HG03135 (cell line): ENCODE data around the gene MRPS34.
"Not testable (repeated sequence)": the region's sequence is repeated elsewhere in the genome, so short reads cannot be mapped to it uniquely, and the experiment has no call there.

ENCODE experiments used
- ATAC-seq: cut with Tn5 transposase; IDR thresholded peaks from one replicate; pipeline ENCODE4 v1.9.1; 2021; ENCODE audit warnings: mild to moderate bottlenecking, moderate library complexity; ENCODE audit not compliant: unreplicated experiment

Gene MRPS34

DNA sequence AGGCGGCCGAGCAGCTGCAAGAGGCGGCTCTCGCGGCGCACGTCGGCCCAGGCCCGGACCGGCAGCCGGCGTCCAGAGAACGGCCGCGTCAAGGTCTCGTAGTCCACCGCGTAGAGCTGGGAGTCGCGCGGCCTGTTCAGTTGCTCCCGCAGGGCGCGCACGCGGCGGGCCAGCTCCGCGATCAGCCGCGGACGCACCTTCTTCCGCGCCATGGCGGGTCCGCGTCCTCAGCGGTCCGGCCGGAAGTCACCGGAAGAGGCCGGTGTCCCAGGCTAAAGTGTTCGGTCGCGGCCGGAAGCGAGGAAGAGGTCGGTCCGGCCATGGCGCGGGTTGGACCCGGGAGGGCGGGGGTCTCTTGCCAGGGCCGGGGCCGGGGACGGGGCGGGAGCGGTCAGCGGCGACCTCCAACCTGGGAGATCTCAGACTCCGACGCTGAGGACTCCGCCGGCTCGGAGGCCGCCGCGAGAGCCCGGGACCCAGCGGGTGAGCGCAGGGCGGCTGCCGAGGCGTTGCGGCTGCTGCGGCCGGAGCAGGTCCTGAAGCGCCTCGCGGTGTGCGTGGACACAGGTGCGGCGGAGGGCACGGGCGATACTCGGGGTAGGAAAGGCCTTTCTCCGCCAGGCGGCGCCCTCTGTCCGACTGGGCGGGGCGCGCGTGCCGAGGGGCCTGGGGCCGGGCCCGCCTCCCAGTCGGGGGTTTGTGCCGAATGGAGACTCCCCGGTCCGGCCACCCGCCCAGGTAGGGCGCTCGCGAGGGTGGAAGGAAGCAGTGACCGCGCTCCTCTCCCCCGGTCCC lies at the start of gene MRPS34:
Gene MRPS34, minus strand, starts transcription at position 227 of the 795 bp plus-strand sequence. Its CDS starts 15 bp downstream, at position 212.
- ATAC-seq, result peak; percentile 51

DNA sequence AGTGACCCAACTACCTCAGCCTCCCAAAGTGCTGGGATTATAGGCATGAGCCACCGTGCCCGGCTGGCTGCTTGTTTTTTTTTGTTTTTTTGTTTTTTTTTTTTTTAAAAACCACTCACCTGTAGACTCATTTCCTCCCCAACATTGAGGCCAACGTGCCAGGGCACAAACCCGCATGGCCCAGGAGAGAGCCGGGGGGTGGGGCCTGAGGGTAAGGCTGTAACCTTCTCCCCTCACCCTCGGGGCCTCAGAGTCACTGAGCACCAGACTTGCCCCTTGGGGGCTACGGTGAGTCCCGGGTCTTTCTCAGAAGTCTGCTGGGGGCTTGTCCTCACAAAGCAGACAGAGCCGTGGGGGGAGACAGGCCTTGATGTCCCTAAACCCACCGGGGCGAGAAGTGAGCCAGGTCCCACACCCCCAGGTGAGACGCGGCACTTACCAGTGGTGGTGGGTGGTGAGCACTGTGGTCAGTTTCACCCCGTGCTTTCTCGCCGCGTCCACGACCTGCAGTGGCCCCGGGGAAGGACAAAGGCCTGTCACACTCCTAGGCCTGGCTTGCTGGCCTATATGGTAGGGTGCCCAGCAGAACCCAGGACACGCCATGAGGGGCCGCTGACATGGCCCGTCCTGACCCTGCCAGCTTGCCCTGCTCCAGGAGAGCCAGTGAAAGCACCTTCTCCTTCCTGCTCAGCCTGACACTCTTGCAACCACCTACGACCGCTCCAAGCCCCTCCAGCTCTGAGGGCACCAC lies 49.1 kb upstream of the MRPS34 start:
- no peak for ATAC-seq

DNA sequence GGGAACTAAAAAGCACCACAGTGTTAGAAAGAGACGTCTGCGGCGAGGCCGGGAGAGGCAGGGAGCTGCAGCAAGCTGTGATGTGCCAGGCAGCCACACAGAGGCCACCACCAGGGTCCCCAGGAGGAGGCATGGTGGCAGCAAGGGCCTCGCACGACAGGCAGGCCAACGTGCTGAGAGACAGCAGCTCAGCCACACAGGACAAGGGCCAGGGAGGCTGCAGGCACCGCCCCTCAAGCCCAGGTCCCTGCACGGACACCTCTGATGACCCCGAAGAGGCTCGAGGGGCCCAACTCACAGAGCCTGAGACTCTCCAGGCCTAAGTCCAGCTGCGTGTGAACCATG lies 48.0 kb upstream of the MRPS34 start:
- no peak for ATAC-seq

DNA sequence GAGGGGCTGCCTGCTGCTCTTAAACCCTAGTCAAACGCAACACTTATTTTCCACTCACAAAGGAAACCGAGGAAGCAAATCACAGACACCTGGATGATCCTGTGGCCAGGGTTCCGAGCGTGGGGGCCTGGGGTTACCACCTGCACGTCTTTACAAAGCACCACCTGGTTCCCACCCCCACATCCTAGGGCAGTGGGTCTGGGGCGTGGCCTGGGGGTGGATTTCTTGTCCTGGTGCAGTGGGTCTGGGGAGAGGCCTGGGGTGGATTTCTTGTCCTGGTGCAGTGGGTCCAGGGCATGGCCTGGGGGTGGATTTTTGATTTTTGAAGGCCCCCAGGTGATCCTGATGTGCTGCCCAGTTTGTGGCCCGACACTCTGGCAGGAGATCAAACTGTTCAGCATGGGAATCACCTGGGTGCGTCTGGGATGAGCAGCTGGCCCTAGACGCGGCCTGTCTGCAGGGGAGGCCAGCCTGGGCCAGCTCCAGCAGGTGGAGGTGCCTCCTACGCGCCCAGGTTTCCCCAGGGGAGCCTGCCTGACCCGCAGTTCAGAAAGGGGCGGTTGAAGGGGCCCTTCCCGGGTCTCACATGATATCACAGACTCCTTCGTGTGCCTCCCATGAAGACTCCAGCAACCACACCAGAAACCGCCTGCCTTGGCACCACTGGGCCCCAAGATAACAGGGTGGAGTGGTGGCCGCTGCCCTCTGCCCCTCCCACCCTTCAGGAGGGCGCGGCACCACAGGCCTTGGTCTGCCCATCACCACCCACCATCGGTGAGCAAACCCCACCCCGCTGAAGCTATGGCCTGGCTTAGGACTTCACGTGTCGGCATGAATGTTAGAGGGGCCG lies 47.4 kb upstream of the MRPS34 start:
- no peak for ATAC-seq

DNA sequence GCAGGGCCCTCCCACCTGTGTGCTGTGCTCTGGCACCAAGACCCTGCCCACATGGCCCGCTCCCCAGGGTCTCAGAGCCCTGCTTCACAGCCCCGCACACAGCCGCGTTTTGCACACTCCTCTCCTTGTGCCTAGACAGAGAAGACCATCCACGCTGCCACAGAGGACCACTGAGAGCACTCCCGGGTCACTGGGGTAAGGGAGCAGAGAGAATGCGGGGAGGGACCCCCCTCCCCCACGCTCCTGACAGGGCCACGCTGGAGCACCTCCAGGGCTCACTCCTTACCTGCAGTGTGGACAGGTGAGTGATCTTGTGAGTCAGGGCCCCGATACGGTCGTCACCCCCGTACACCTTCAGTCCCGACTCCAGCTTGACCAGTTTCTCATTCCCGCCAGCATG lies 46.7 kb upstream of the MRPS34 start:
- ATAC-seq, result no peak

DNA sequence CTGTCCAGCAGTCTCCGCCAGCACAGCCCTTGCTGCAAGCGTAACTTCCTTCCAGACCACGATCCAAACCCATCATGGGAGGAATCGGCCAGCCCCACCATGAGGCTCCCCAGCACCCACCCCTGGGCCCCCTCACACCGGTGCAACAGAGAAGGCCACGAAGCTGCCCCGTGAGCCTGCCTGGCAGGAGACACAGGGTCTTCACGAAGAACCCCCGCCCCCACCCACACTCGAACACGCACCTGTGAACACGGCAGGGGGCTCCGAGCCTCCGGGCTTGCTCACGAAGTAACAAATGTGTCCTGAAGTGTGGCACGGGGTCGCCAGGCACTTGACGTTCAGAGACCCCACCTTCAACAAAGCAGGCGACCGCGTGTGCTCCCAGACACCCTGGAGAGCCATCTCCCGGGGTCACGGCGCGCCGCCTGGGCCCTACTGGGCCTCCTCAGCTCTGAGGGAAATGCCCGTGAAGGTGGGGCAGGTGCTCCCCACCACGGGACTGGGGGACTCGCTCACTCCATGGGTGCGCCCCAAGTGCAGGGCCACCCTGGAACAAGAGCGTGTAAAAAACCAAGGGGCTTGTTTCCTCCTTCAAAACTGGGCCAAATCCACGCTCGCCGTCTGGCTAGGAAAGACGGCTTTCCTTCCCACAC lies 46.1 kb upstream of the MRPS34 start:
- ATAC-seq, result no peak

DNA sequence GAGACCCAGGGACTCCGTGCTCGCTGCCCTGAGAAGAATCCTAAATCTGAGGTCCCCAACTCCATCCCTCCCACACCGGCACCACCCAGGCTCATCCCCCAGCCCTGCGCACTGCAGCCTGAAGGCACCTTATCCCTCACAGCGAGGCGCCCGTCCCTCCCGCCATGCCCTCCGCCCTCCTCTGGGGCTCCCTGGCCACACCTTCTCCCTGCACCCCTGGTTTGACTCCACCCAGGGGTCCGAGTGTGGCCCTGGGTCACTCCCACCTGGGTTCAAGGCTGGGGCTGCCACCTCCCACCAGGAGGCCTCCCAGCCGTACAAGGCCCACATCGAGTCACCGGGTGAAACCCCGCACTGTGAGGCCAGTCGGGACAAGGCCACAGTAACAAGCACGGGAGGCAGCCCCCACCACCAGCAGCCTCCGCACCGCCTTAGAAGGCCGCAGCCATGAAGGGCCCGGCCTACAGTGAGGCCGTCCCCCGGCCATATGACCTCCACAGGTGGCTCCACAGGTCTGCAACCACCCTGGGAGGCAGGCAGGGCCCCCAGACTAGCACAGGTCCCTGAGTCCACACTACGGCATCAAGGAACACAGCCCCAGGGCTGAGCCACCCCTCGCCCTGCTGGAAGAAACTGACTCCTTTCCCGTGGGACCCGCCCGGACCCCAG lies 45.4 kb upstream of the MRPS34 start:
- ATAC-seq, result no peak

DNA sequence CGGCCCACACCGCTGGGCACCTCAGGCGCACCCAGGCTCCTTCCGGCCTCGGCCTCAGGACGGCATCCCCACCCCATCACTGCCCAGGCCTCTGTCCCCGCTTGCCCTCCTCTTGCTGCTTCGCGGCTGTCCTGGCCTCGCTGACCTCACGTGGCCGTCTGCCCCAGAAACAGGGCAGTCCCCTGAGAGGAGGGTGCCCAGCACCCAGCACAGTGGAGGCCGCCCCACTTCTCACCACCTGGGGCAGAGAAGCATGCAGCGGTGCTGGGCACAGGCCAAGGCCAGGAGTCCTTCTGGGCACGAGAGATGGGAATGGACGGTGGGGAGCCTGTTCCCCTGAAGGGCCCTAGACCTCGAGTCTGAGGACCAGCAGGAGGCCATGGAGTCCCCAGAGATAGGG lies 44.8 kb upstream of the MRPS34 start:
- no peak for ATAC-seq

DNA sequence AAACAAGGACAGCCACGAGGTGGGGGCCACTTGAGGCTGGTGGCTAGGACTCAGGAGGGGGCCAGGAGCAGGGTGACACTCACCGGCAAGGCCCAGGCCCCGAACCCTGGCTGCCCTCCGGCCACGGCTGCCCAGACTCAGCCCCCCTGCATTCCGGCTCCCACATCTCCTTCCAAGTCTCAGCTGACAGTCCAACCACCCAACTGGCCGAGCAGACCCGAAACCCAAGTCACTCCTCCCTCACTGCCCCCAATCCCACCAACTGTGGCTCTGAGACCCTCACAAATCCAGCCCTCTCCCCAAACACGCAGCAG lies 44.3 kb upstream of the MRPS34 start:
- no peak for ATAC-seq

DNA sequence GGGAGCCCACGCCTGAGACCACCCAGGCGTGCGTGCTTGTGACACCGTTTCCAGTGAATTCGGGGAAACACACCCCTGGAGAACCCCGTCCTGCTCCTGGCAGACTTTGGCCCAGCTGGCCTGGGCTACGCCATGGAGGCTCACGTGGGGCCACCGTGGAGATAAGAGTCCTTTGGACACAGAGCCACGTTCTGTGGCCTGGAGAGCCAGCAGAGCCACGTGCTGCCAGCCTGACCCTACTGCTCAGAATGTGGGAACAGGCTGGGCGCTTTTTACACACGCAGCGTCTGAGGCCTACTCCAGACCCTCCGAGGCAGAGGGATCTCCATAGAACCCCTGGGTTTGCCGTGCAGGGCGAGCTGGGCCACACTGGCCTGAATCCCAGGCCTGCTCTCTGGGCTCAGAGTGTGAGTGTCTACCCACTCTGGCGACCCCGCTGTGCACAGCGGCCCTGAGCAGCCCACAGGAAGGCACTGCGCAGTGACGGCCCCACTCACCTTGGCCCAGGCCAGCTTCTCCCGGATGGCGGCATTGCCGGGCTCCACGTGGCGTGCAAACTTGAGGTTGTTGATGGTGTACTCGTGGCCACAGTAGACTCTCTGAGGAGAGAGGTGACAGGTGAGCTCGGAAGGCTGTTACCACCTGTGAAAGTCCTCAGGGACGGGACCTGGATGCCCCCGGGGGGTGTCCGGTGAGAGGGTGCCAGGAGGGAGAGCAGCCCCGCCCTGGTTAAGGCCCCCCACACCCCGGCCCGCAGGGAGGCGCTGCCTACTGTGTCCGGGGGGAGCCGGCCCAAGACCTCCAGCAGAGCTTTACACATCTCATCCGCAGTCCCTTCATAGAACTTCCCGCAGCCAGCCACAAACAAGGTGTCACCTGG lies 43.7 kb upstream of the MRPS34 start:
- ATAC-seq, result no peak

DNA sequence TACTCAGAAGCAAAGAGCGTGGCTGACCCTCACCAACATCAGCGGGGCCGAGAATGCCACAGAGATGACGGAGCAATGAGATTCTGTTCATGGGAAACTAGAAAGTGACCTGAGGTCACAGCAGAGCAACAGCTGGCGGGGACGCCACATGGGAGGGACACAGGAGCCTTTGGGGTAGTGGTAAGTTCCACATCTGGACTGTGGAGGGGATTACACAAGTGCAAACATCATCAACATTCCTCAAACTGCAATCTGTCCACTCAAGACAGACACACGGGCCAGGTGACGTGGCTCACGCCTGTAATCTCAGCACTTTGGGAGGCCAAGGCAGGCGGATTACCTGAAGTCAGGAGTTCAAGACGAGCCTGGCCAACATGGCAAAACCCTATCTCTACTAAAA lies 42.5 kb upstream of the MRPS34 start:
- ATAC-seq, result no peak

DNA sequence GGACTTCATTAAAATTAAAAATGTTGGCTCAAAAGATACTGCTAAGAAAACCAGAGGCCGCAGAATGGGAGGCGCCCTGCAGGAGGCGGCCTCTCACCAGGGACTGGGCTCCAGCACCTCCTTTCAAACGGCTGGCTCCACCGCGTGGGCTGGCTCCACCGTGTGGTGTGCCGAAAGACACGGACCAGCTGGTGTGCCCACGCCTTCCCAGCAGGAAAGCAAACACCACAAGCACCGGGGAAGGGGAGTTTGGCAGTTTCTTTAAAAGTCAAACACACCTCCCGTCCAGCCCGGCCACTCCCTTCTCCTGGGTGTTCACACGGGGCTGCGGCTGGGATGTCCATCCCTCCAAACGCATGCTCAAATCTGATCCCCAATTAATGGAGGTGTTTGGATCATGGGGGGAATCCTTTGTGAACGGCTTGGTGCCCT lies 39.8 kb upstream of the MRPS34 start:
- no peak for ATAC-seq

DNA sequence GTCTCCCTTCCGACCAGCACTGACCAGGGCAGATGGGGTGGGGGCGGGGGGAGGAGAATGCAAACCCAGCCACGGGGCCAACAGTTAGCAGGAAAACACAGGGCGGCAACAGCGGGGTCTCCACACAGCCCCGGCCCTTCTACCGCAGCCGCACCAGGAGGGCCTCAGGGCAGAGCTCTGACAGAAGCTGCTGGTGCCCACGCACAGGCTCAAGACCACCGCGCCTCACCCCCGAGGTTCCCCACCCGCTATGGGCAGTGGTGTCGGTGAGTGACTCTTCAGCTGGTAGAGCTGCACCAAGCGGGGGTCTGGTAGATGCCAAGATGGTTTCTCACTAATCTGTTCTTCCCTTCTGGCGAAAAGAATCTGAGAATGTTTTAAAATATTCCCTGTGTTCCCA lies 37.6 kb upstream of the MRPS34 start:
- ATAC-seq, result no peak

DNA sequence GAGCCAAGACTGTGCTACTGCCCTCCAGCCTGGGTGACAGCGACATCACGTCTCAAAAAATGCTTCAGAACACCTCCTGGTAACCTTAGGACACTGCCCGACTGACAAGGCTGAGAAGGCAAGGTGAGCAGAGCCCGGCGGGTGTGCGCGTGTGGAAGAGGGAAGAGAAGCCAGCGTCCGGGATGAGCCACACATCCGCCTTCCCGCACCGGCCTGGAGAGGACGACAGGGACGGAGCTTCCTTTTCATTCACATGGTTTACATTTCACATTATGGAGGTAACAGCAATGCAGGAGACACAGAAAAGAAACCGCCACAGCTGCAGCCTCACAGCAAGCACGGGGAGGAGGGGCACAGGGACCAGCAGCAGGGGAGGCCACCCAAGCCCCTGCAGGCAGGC lies 37.2 kb upstream of the MRPS34 start:
- ATAC-seq, result no peak

DNA sequence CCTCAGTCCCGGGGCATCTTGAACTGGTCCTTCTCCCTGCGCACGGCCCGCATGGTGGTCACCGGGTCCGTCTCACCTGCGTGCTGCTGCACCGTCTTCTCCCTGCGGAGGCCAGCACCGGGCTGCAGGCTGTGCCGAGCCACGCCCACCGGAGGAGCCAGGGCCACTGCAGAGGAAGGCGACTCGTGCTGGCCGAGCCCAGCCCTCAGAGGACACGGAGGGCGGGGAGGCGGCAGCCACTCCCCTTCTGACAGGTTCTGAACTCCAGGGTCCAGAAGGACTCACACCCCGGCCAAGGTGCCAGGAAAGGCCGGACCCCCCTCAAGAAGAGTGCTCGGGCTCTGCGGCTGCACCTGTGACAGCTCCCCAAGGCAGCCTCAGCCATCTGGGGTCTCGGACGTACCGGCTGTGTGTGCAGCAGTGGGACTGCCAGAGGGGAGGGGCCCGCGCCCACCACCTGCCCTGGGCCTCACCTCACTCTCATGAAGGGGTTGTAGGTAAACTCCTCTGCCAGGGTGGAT lies 36.4 kb upstream of the MRPS34 start:
- ATAC-seq, result no peak

DNA sequence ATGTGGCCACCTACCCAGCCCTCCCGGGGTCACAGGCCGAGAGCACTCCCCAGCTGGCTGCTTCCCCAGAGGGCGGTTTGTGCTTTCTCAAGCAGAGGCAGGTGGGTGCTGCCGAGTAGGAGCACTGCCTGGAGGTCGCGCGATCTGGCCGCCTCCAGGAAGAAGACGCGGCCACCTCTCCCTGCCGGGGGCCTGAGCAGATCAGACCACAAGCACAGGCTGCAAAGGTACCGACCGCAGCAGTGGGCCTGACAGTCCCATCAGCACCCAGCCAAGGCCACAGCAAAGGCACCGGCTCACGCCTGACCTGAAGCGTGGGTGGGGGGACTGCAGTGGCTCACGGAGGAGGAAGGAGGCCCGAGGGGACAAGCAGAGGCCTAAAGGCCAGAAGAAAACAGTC lies 35.8 kb upstream of the MRPS34 start:
- no peak for ATAC-seq

DNA sequence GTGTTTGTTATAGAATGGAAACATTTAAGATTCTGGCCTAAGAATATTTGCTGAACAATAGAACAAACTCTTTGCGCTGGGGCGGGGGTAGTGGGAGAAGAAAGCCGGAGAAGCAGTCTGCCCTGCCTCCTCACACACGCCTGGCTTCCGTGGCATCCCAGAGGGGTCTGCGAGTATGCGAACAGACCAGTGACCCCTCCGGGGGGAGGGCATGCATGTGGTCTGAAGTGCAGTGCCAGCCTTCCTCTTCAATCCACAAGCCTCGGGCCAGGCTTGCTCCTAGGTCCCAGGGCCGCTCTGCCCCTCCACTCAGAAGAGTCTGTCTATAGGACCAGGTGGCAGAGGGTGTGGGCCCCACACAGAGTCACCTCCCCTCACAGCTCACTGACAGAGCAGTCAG lies 34.7 kb upstream of the MRPS34 start:
- ATAC-seq, result no peak

DNA sequence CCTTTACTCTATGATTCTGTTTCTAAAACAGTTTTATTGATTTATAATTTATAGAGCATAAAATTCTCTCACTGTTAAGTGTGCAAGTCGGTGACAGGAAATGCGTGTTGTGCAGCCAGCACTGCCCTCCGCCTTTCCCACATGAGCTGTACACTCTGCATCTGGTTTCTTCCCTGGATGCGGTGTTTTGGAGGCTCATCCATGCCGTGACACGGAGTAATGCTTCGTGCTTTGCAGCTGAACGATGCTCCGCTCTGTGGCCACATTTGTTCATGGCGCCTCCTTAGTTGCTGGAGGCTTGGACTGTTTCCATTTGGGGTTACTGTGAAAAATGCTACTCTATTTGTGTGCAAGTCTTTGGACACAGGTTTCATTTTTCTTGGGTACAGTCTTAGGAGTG lies 27.8 kb upstream of the MRPS34 start:
- no peak for ATAC-seq

DNA sequence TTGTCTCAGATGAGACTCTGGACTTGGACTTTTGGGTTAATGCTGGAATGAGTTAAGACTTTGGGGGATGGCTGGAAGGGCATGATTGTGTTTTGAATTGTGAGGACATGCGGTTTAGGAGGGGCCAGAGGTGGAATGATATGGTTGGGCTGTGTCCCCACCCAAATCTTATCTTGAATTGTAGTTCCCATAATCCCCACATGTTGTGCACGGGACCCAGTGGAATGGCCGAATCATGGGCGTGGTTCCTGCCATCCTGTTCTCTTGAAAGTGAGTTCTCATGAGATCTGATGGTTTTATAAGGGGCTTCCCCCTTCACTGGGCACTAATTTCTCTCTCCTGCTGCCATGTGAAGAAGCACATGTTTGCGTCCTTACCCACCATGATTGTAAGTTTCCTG lies 26.3 kb upstream of the MRPS34 start:
- not testable (repeated sequence) for ATAC-seq
